Ishikawa (cell line): ENCODE results near the gene GPR152.

Experiments used
- CREB1 ChIP-seq: IDR thresholded peaks from 2 replicates; pipeline ENCODE4 v1.6.1; 2012; ENCODE audit warnings: low read depth
- EP300 ChIP-seq: IDR thresholded peaks from 2 replicates; pipeline ENCODE4 v1.6.1; 2012; ENCODE audit warnings: borderline replicate concordance
- MAX ChIP-seq: IDR thresholded peaks from 2 replicates; pipeline ENCODE4 v1.6.1; 2012
- RAD21 ChIP-seq: IDR thresholded peaks from 2 replicates; pipeline ENCODE4 v1.6.1; 2012; ENCODE audit warnings: low read depth
- REST ChIP-seq: IDR thresholded peaks from 2 replicates; pipeline ENCODE4 v1.6.1; 2012; ENCODE audit warnings: low read depth, mild to moderate bottlenecking
- YY1 ChIP-seq: IDR thresholded peaks from 2 replicates; pipeline ENCODE4 v1.6.1; 2012; ENCODE audit warnings: low read depth

GRCh38 chr11:67436459-67437081 lies 16.0 kb downstream of the GPR152 start:
- TF ChIP-seq YY1 = no peak
- no peak for TF ChIP-seq EP300
- no peak for TF ChIP-seq MAX
- TF ChIP-seq RAD21 = no peak
- TF ChIP-seq REST = no peak
- no peak for TF ChIP-seq CREB1
